ENCODE results near the gene TMA7B. TPM values are rescaled to one million over a fixed set of nuclear protein-coding genes. Genes with fewer than 3 reads are reported as not detected.

The TMA7B gene
- total RNA-seq, 1 donor from 2014 or later, result not detected

GRCh38 chr22:39952347-39952746 is 7.8 kb upstream of the TMA7B start:
- H3K9me3 Mint-ChIP-seq, result no peaks in the 10 kb centered on the region
- no peak overlapping the region for H3K27ac Mint-ChIP-seq
- no peak overlapping the region for H3K27ac ChIP-seq
- no peaks in the 10 kb centered on the region for H3F3A ChIP-seq (ENCODE audit: low read depth)
- no peaks in the 10 kb centered on the region for H3K36me3 ChIP-seq
- H3K9ac ChIP-seq, result no peak overlapping the region
- peaks cover 13% of the 10 kb centered on the region for H3K4me1 Mint-ChIP-seq
- H3K4me3 Mint-ChIP-seq, result no peak overlapping the region
- no peaks in the 10 kb centered on the region for H3K9me3 ChIP-seq (ENCODE audit: low read depth)
- no peak overlapping the region for H3K4me2 ChIP-seq
- peaks cover 10% of the 10 kb centered on the region for H3K27me3 Mint-ChIP-seq (ENCODE audit: insufficient read depth, low read depth)
- no peaks in the 10 kb centered on the region for H4K20me1 ChIP-seq (ENCODE audit: low read depth)
- H3K4me1 ChIP-seq, result no peaks in the 10 kb centered on the region
- no peaks in the 10 kb centered on the region for H3K79me2 ChIP-seq (ENCODE audit: low read depth)
- no peak overlapping the region for H2AFZ ChIP-seq (replicated peaks)
- H3K27me3 ChIP-seq, result peaks cover 9% of the 10 kb centered on the region
- H3K4me3 ChIP-seq, result no peak overlapping the region
- DNase-seq (ENCODE audit: low spot score), result no peak
- no peaks in the 10 kb centered on the region for H3K36me3 Mint-ChIP-seq
- TF ChIP-seq EZH2 (IDR thresholded peaks at IDR 0.05), result no peak
- no peak for TF ChIP-seq EZH2phosphoT487 (IDR thresholded peaks at IDR 0.05)
- TF ChIP-seq, protein P1, sequence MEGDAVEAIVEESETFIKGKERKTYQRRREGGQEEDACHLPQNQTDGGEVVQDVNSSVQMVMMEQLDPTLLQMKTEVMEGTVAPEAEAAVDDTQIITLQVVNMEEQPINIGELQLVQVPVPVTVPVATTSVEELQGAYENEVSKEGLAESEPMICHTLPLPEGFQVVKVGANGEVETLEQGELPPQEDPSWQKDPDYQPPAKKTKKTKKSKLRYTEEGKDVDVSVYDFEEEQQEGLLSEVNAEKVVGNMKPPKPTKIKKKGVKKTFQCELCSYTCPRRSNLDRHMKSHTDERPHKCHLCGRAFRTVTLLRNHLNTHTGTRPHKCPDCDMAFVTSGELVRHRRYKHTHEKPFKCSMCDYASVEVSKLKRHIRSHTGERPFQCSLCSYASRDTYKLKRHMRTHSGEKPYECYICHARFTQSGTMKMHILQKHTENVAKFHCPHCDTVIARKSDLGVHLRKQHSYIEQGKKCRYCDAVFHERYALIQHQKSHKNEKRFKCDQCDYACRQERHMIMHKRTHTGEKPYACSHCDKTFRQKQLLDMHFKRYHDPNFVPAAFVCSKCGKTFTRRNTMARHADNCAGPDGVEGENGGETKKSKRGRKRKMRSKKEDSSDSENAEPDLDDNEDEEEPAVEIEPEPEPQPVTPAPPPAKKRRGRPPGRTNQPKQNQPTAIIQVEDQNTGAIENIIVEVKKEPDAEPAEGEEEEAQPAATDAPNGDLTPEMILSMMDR (IDR thresholded peaks at IDR 0.05), result no peak

GRCh38 chr22:39953101-39953500 is 7.1 kb upstream of the TMA7B start:
- no peaks in the 10 kb centered on the region for H3K79me2 ChIP-seq (ENCODE audit: low read depth)
- no peak overlapping the region for H3K4me3 ChIP-seq
- DNase-seq (ENCODE audit: low spot score), result no peak
- Mint-ChIP-seq H3K4me1 (peaks cover 13% of the 10 kb centered on the region), H3K9me3 (no peaks in the 10 kb centered on the region), H3K36me3 (no peaks in the 10 kb centered on the region), H3K27me3 (ENCODE audit: insufficient read depth, low read depth) (peaks cover 13% of the 10 kb centered on the region), H3K27ac (no peak overlapping the region), H3K4me3 (no peak overlapping the region)
- no peak overlapping the region for H3K9ac ChIP-seq
- no peaks in the 10 kb centered on the region for H4K20me1 ChIP-seq (ENCODE audit: low read depth)
- peaks cover 9% of the 10 kb centered on the region for H3K27me3 ChIP-seq
- no peak for TF ChIP-seq EZH2phosphoT487 (IDR thresholded peaks at IDR 0.05)
- TF ChIP-seq, protein P1 (IDR thresholded peaks at IDR 0.05), result no peak
- no peak for TF ChIP-seq EZH2 (IDR thresholded peaks at IDR 0.05)
- no peak overlapping the region for H3K27ac ChIP-seq
- H3K4me2 ChIP-seq, result no peak overlapping the region
- no peaks in the 10 kb centered on the region for H3K4me1 ChIP-seq
- no peaks in the 10 kb centered on the region for H3K9me3 ChIP-seq (ENCODE audit: low read depth)
- no peaks in the 10 kb centered on the region for H3F3A ChIP-seq (ENCODE audit: low read depth)
- H3K36me3 ChIP-seq, result no peaks in the 10 kb centered on the region
- no peak overlapping the region for H2AFZ ChIP-seq (replicated peaks)

DNA sequence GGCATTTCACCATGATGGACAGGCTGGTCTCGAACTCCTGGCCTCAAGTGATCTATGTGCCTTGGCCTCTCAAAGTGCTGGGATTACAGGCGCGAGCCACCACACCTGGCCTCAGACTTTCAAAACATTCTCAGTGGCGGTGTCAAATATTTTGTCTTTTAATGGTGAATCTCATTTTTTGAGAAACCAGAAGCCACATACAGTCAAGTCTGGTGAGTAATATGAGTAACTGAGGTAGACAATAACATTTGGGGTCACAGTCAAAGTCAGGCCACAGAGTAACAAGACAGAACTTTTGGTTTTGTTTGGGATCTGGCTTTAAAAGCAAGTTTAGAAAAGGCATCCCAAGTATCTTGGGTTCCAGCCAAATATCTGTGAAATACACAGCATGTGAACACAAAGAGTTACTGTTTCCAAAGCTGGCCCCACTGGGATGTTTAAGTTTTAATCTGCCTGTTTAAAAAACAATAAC is 5.6 kb upstream of the TMA7B start:
- Histone ChIP-seq H3K4me3 (no peak overlapping the region), H3K27ac (no peak overlapping the region), H3K9me3 (ENCODE audit: low read depth) (no peaks in the 10 kb centered on the region), H3K79me2 (ENCODE audit: low read depth) (no peaks in the 10 kb centered on the region), H4K20me1 (ENCODE audit: low read depth) (no peaks in the 10 kb centered on the region), H2AFZ (replicated peaks) (no peak overlapping the region), H3K36me3 (no peaks in the 10 kb centered on the region), H3K27me3 (no peaks in the 10 kb centered on the region), H3F3A (ENCODE audit: low read depth) (peaks cover under 1% of the 10 kb centered on the region), H3K4me2 (no peak overlapping the region), H3K4me1 (peaks cover 3% of the 10 kb centered on the region), H3K9ac (no peak overlapping the region)
- no peak for DNase-seq (ENCODE audit: low spot score)
- H3K4me3 Mint-ChIP-seq, result no peak overlapping the region
- H3K36me3 Mint-ChIP-seq, result no peaks in the 10 kb centered on the region
- H3K9me3 Mint-ChIP-seq, result no peaks in the 10 kb centered on the region
- TF ChIP-seq EZH2phosphoT487 (IDR thresholded peaks at IDR 0.05) (no peak), EZH2 (IDR thresholded peaks at IDR 0.05) (no peak)
- TF ChIP-seq, protein P1 (IDR thresholded peaks at IDR 0.05), result no peak
- peaks cover 23% of the 10 kb centered on the region for H3K4me1 Mint-ChIP-seq
- H3K27me3 Mint-ChIP-seq (ENCODE audit: insufficient read depth, low read depth), result peaks cover 16% of the 10 kb centered on the region
- H3K27ac Mint-ChIP-seq, result no peak overlapping the region
